SU-DHL-6 (cell line): Measurements from ENCODE around the gene KCNS1.

Experiments
- H2AFZ ChIP-seq: fragments of 200-600 bp; sonication (generic); 2 replicates; pipeline ENCODE4 v1.6.1; 2014; ENCODE audit warnings: low read depth, mild to moderate bottlenecking, moderate library complexity, mixed read lengths, antibody characterized with exemption, low read length; ENCODE audit not compliant: severe bottlenecking
- H3F3A ChIP-seq: fragments of 200-600 bp; shearing (Covaris generic); 2 replicates; pipeline ENCODE4 v1.6.0; 2016; ENCODE audit warnings: antibody characterized with exemption, mild to moderate bottlenecking; ENCODE audit not compliant: insufficient read depth
- H3K27ac ChIP-seq: fragments of 200-600 bp; sonication (generic); 2 replicates; pipeline ENCODE4 v1.5.1; 2016; ENCODE audit warnings: low read depth, mild to moderate bottlenecking, low read length, moderate library complexity, mixed read lengths
- H3K27me3 ChIP-seq: fragments of 200-600 bp; sonication (generic), shearing (Covaris generic); 2 replicates; pipeline ENCODE4 v1.6.0; 2014; ENCODE audit warnings: mild to moderate bottlenecking, low read length
- H3K36me3 ChIP-seq: fragments of 200-600 bp; sonication (generic); 2 replicates; pipeline ENCODE4 v1.6.1; 2014; ENCODE audit warnings: mild to moderate bottlenecking, low read length, mixed read lengths
- H3K4me2 ChIP-seq: fragments of 300-600, 200-600 bp; shearing (Covaris generic), sonication (generic); 2 replicates; pipeline ENCODE4 v1.6.0; 2014; ENCODE audit warnings: low read length, low read depth, mild to moderate bottlenecking; ENCODE audit not compliant: poor library complexity, severe bottlenecking
- H3K4me3 ChIP-seq: fragments of 200-600 bp; sonication (generic); 2 replicates; pipeline ENCODE4 v1.5.1; 2014; ENCODE audit warnings: antibody characterized with exemption, low read length, mild to moderate bottlenecking, mixed read lengths; ENCODE audit not compliant: insufficient read depth, poor library complexity, severe bottlenecking
- H3K79me2 ChIP-seq: fragments of 200-600 bp; sonication (generic); 2 replicates; pipeline ENCODE4 v1.6.1; 2014; ENCODE audit warnings: mild to moderate bottlenecking, low read length, moderate library complexity; ENCODE audit not compliant: insufficient read depth
- H3K9ac ChIP-seq: fragments of 200-600 bp; sonication (generic); 2 replicates; pipeline ENCODE4 v1.7.0; 2014; ENCODE audit warnings: mild to moderate bottlenecking, low read length
- H3K9me2 ChIP-seq: fragments of 200-600 bp; sonication (generic); replicated peaks from 2 replicates; pipeline ENCODE4 v1.6.1; 2014; ENCODE audit warnings: low read length; ENCODE audit not compliant: insufficient read depth
- H3K9me3 ChIP-seq: fragments of 200-600 bp; sonication (generic); 2 replicates; pipeline ENCODE4 v1.6.1; 2014; ENCODE audit warnings: low read length, mixed read lengths; ENCODE audit not compliant: insufficient read depth
- H4K20me1 ChIP-seq: fragments of 200-600 bp; sonication (generic); 2 replicates; pipeline ENCODE4 v1.6.1; 2014; ENCODE audit warnings: low read depth, mild to moderate bottlenecking, antibody characterized with exemption, low read length, moderate library complexity, mixed read lengths
- CTCF ChIP-seq: fragments of 200-600 bp; sonication (generic); IDR thresholded peaks from one replicate; pipeline ENCODE4 v1.5.1; 2017; ENCODE audit warnings: antibody characterized with exemption, mild to moderate bottlenecking, low read length, moderate library complexity; ENCODE audit not compliant: insufficient read depth, poor library complexity, severe bottlenecking
- EZH2phosphoT487 ChIP-seq: fragments of 200-600 bp; sonication (generic), shearing (Covaris generic); conservative IDR thresholded peaks from 2 replicates; pipeline ENCODE4 v1.6.1; 2018; ENCODE audit warnings: mild to moderate bottlenecking, antibody characterized with exemption, low read length, moderate library complexity, mixed read lengths

KCNS1 gene

DNA sequence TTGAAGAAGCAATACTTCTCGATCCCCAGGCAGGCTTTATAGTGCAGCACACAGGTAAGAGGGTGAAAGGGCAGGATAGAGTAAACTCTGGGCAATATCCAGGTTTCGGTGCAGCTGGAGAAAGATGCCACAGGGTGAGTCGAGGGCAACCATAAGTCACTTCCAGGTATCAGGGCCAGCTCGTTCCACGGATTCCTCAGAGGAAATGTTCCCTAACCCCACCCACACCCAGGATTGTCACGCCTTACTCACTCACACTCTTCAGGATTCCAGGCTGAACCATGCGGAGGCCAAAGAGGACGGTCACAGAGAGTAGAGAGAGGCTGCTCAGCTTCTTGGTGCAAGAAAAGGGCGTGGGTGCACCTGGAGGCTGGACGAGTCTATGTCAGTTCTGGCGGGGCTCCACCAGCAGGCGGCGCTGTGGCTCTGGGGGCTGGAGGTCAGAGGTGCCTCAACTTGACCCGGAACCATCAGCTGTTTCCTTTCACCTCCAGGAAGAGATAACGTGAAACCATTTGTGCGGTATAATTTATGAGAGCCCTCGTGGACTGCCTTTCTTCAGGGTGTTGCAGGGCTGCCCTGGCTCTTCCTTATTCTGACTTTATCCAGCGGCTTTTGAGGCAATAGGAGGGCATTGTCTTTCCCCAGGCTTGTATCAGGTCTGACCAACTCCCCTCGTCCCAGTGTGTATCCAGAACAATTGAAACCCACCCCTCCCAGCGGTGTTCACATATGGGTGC, 37.8 kb upstream of the KCNS1 start:
- H3K36me3 ChIP-seq: no peaks in the 10 kb centered on the region
- H3K9me3 ChIP-seq: no peaks in the 10 kb centered on the region
- H3K9me2 ChIP-seq: no peaks in the 10 kb centered on the region
- H3K4me3 ChIP-seq: no peak overlapping the region
- H3K4me2 ChIP-seq: peak overlapping the region; percentile 20
- H3F3A ChIP-seq: no peaks in the 10 kb centered on the region
- no peaks in the 10 kb centered on the region for H3K79me2 ChIP-seq
- TF ChIP-seq CTCF: peak; percentile 65
- no peak for TF ChIP-seq EZH2phosphoT487
- H3K27me3 ChIP-seq: no peaks in the 10 kb centered on the region
- H4K20me1 ChIP-seq: no peaks in the 10 kb centered on the region
- H2AFZ ChIP-seq: peak overlapping the region; percentile 28
- H3K27ac ChIP-seq: no peak overlapping the region
- no peak overlapping the region for H3K9ac ChIP-seq

GRCh38 chr20:45136911-45137310, 36.0 kb upstream of the KCNS1 start:
- Histone ChIP-seq H3K9ac (no peak overlapping the region), H3K27ac (no peak overlapping the region), H3K9me3 (no peaks in the 10 kb centered on the region), H3K79me2 (no peaks in the 10 kb centered on the region), H3K27me3 (no peaks in the 10 kb centered on the region), H3K4me3 (no peak overlapping the region), H3K4me2 (no peak overlapping the region), H3K36me3 (no peaks in the 10 kb centered on the region), H4K20me1 (no peaks in the 10 kb centered on the region), H3F3A (no peaks in the 10 kb centered on the region), H2AFZ (no peak overlapping the region), H3K9me2 (no peaks in the 10 kb centered on the region)
- TF ChIP-seq EZH2phosphoT487: no peak
- TF ChIP-seq CTCF: no peak

GRCh38 chr20:45128099-45128498, 27.2 kb upstream of the KCNS1 start:
- H3K4me2 ChIP-seq: no peak overlapping the region
- H3K27ac ChIP-seq: no peak overlapping the region
- no peaks in the 10 kb centered on the region for H3F3A ChIP-seq
- H3K4me3 ChIP-seq: no peak overlapping the region
- H2AFZ ChIP-seq: no peak overlapping the region
- no peaks in the 10 kb centered on the region for H4K20me1 ChIP-seq
- no peak overlapping the region for H3K9ac ChIP-seq
- TF ChIP-seq CTCF (no peak), EZH2phosphoT487 (no peak)
- H3K36me3 ChIP-seq: no peaks in the 10 kb centered on the region
- H3K27me3 ChIP-seq: no peaks in the 10 kb centered on the region
- no peaks in the 10 kb centered on the region for H3K79me2 ChIP-seq
- H3K9me2 ChIP-seq: no peaks in the 10 kb centered on the region
- no peaks in the 10 kb centered on the region for H3K9me3 ChIP-seq
